ENCODE results near the gene TXNRD2.

TXNRD2 gene

GRCh38 chr22:19979712-19980493, 38.3 kb upstream of the TXNRD2 start:
- DNase-seq (ENCODE audit: low spot score), result no peak

GRCh38 chr22:19978748-19979147, 37.1 kb upstream of the TXNRD2 start:
- no peak for DNase-seq (ENCODE audit: low spot score)

- DNase-seq (ENCODE audit: low spot score), result no peak
Observed at GRCh38 chr22:19977296-19978243, 36.0 kb upstream of the TXNRD2 start.

GRCh38 chr22:19976671-19977070, 35.1 kb upstream of the TXNRD2 start:
- no peak for DNase-seq (ENCODE audit: low spot score)

- no peak for DNase-seq (ENCODE audit: low spot score)
Observed at GRCh38 chr22:19975707-19976035, 34.1 kb upstream of the TXNRD2 start.

- DNase-seq (ENCODE audit: low spot score), result no peak
Observed at GRCh38 chr22:19974935-19975706, 33.5 kb upstream of the TXNRD2 start.

- DNase-seq (ENCODE audit: low spot score), result no peak
Observed at GRCh38 chr22:19974268-19974861, 32.7 kb upstream of the TXNRD2 start.

- DNase-seq (ENCODE audit: low spot score), result no peak
Observed at GRCh38 chr22:19973551-19974267, 32.1 kb upstream of the TXNRD2 start.

- no peak for DNase-seq (ENCODE audit: low spot score)
Observed at GRCh38 chr22:19972652-19973550, 31.3 kb upstream of the TXNRD2 start.

- no peak for DNase-seq (ENCODE audit: low spot score)
Observed at GRCh38 chr22:19972251-19972650, 30.6 kb upstream of the TXNRD2 start.

GRCh38 chr22:19971276-19972124, 29.9 kb upstream of the TXNRD2 start:
- DNase-seq (ENCODE audit: low spot score), result no peak

GRCh38 chr22:19970479-19971275, 29.1 kb upstream of the TXNRD2 start:
- peak; percentile 33 for DNase-seq (ENCODE audit: low spot score)

GRCh38 chr22:19970031-19970478, 28.4 kb upstream of the TXNRD2 start:
- DNase-seq (ENCODE audit: low spot score), result no peak

GRCh38 chr22:19969141-19969928, 27.7 kb upstream of the TXNRD2 start:
- DNase-seq (ENCODE audit: low spot score), result no peak

- no peak for DNase-seq (ENCODE audit: low spot score)
Observed at GRCh38 chr22:19968450-19968891, 26.9 kb upstream of the TXNRD2 start.

- DNase-seq (ENCODE audit: low spot score), result no peak
Observed at GRCh38 chr22:19967850-19968449, 26.3 kb upstream of the TXNRD2 start.

All from LoVo (cell line).